ENCODE results near the gene RIT1.

The RIT1 gene, protein sequence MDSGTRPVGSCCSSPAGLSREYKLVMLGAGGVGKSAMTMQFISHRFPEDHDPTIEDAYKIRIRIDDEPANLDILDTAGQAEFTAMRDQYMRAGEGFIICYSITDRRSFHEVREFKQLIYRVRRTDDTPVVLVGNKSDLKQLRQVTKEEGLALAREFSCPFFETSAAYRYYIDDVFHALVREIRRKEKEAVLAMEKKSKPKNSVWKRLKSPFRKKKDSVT

DNA sequence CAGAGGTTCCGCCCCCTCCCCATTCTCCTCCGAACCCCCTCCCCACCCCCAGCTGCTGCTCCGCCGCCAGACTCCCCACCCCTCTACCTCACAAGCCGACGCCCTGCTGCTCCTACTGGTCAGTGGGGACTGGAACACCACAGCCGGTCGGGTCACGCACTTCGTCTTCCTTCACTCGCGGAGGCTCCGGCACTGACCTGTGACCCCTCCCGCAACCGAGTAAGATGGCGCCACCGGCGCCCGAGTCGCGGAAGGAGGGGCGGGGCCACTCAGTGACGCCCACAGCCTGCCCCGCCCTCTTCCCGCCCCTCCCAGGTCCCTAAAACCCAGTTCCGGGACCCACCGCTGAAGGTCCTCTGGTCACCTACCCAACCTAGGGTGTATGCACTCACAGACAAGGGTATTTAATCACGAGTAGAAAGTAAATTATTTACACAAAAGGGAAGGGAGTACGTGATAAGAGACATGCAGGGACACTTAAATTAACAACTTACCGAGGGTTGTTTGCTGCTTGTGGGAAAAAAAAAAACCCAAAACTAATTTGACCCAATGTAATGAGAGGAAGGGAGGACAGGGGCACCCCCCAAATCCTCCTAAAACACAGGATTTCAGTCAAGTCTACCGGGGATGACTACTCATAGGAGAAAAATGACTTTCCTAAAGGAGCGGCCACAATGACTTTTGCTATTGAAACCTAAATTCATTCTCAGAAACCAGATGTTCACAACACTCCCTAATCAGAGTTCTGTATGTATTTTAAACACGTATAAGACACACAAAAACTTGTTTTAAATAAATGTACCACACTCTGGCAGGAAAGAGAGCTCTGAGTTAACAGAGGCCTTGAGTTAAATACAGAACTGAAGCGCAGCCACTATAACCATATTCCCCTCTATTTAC is at the start of gene RIT1:
Gene RIT1 (minus strand): TSS at position 194 of the 900 bp plus-strand sequence. CDS start 588 bp downstream, outside the sequence.
- peak; percentile 89 for DNase-seq (ENCODE audit: low spot score)

DNA sequence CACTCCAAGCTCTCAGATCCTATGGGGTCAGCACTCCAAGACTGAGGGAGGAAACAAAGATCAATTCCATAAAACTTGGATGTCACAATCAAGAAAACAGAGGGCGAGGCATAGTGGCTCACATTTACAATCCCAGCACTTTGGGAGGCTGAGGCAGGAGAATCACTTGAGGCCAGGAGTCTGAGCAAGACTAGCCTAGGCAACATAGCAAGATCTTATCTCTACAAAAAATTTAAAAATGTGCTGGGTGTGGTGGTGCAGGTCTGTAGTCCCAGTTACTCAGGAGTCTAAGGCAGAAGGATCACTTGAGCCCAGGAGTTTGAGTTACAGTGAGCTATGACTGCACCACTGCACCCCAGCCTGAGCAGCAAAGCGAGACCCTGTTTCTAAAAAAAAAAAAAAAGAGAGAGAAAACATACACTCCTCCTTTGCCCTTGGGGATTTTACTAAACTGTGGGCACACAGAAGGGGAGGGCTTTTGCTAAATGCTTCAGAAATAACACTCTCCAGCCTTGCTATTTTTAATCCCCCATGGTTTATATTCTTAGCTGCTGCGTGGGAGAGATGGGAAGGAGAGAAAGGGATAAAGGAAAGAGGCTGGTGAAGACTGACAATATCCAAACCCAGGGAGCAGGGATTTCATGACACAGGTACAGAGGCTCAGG is 49.1 kb upstream of the RIT1 start:
- no peak for DNase-seq (ENCODE audit: low spot score)

DNA sequence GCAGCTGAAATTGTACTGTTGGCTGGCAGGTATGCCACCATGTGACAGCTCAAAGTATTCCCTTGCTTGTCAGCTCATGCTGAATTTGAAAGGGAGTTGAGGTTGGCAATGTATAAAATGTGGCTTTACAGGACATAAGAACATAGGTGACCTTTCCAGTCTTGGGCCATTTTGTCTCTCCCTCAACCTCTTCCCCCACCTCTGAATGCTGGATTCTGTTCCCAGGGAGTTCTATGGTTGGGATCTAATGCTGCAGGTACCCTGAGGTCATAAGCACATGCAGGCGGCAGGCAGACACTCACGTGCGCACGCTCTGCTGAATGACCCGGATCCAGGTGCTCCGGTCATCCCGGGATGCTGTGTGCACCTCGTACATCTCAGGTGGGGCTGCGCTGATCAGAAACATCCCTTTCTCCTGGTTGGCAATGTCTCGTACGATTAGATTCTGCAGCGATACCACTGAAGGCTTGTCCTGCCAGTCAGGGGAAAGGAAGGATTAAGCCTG is 46.3 kb upstream of the RIT1 start:
- DNase-seq (ENCODE audit: low spot score), result no peak

DNA sequence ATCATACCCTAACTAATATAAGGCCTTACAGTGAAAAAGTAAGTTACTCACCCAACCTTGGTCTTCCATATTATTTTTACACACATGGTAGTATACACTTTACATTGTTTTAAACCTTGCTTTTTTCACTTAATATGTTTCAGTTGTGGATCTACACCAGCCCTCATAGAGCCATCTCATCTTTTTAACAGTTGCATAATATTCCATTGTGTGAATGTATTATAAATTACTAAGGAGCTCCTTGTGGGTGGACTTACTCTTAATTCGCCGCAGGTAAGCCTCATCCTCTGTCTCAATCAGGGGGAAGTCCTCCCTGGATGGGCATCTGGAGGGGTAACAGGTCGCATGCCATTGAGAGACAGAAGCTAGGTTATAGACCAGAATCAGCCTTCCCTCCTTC is 43.5 kb upstream of the RIT1 start:
- no peak for DNase-seq (ENCODE audit: low spot score)

DNA sequence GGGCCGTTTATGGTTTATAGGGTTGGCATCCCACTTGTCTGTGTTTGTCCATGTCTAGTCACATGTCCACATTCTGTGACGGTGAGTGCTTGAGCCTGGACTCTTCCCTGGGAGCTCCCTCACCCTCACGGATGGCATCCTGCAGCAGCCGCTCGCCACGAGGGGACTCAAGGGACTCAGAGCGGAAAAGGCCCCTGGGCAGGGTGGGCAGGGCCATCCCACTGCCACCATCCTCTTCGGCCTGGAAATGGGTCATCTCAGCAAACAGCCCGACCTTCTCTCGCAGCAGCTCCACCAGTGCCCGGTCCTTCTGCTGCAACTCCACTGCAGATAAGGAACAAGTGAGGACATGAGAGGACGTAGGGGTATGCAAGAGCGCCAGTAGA is 41.3 kb upstream of the RIT1 start:
- DNase-seq (ENCODE audit: low spot score), result no peak

DNA sequence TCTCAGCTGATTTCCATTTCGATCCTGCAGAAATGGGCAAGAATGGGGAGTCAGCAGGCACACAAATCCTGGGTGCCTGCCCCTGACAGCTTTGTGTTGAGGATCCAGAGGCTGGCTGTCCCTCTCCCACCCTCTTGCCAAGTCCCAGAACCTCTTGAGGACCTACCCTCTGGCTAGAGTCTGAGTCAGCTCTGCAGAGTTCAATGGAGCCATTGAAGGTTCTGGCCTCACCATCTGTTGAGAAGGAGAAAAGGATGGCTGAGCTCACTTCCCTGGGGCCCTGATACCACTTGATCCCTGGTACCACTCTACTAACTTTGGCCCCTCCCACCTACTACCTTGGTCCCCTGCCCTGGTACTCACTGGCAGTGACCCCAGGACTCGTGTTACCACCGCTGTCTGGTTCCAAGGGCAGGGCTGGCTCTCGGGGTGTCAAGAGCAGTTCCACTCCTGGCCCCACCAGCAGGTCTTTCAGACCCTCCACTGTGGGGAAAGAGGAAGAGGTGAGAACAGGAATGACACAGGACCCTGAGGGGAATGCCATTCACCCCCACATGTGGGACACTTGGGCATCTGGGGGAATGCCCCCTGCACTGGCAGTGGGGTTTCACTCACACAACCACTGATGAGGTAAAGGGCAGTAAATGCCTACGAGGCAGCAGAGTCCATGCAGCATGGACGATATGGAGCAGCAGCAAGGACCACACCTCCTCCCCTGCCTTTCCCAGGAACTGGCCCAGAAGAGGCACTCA is 40.8 kb upstream of the RIT1 start:
- DNase-seq (ENCODE audit: low spot score), result no peak

DNA sequence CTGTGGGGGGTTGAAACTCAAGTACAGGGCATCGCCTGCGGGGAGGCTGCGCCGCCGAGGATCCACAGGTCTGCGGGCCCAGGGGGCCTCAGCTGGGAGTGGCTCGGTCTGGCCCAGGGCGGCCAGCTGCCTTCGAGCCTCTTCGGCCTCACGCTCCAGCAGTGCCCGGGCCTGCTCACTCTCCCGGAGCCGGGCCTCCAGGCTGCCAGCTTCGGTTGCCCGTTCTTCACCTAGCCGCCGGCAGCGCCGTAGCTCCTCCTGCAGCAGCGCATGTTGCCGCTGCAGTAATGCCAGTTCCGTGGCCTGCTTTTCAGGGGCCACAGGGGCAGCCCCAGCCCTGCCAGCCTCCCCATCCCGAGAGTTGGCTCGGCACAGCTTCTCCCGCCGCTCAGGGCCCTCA is 39.7 kb upstream of the RIT1 start:
- no peak for DNase-seq (ENCODE audit: low spot score)

DNA sequence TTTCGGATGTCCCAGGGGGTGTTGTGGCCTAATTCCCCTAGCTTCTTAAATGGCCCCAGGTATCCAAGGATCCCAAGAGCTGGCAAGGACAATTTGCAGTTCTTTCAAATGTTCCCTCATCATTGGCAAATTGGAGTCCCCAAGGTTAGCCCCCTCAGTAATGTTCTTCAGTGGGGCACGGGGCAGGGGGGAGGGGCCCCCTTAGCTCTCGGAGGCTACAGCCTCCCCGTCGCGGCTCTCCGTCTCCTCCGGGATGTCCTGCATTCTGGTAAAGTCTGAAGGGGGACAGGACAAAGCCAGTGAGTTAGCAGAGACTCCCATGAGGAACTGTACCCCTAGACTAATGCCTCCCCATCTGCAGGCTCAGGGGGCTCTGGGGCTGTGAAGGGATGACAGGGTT is 36.6 kb upstream of the RIT1 start:
- no peak for DNase-seq (ENCODE audit: low spot score)

DNA sequence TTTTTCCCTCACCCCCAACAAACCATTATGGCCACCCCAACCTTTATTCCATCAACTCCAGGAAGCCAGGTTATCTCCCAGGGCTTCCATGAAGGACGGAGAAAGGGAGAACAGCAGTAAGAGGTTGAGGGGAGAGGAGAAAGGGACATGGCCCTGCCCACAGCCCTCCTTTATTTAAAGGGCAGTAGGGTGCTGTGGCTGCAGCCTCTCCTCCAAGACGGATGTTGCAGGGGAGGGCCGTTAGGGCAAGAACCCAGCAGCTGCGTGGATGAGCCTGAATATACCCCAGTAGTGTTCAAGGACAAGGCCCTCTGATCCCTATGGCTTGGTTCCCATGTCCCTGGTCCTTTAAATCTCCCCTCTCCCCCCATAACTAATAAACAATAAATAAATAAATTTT is 36.1 kb upstream of the RIT1 start:
- DNase-seq (ENCODE audit: low spot score), result no peak

DNA sequence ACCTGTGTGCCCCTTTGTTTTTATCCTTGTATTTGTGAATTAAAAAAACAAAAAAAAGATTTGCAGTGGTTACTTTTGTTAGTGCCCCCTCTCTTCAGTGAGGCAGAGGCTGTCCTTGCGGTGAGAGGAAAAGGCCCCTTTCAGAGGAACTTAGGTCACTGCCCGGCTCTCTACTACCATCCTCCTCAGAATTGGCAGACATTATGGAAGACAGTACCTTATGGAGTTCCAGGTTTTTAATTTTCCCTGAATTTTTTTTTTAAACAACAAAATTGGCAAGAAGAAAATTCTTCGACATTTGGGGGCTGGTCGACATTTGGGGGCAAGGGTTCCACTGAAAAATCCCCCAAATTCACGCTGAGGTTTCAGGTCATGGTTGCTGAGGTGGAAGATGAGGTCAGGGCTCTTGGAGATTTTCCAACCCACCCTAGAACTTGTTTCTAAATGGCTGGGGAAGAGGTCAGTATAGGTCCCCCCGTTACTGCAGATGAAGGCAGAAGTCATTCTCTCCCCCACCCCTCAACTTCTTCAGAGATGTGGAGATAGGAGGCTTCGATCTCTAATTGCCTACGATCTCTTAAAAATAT is 35.6 kb upstream of the RIT1 start:
- DNase-seq (ENCODE audit: low spot score), result no peak

DNA sequence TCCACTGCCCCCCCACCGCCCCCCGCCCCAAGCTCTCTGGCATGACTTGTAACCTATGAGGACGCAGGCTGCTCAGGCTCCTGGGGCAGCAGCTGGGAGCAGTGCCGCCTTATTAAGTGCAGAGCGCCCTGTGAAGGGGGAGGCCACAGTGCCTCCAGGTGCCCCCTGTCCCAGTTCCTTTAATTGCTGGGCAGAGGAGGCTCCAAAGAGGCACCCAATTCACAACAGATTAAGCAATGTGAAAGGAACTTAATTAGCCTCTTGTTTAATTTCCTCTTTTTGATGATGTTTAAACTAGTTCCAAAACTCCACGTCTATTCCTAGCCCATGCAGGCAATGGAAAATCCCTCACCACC is 33.3 kb upstream of the RIT1 start:
- no peak for DNase-seq (ENCODE audit: low spot score)

DNA sequence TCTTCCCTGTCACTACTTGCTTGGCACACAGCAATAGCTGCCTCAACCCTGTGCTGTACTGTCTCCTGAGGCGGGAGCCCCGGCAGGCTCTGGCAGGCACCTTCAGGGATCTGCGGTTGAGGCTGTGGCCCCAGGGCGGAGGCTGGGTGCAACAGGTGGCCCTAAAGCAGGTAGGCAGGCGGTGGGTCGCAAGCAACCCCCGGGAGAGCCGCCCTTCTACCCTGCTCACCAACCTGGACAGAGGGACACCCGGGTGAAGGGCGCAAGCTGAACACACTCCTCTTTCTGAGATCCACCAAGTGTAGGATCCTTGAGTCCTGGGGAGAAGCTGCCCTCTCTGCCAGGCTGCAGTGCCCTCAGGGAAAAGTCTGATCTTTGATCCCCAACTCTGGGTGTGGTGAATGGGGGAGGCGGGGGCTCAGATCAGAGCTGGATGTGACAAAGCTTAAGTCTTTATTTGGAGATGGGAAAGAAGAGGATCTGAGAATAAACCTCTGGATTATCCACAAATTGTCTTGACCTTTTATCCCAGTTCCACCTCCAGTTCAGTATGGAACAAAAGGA is 31.5 kb upstream of the RIT1 start:
- no peak for DNase-seq (ENCODE audit: low spot score)

DNA sequence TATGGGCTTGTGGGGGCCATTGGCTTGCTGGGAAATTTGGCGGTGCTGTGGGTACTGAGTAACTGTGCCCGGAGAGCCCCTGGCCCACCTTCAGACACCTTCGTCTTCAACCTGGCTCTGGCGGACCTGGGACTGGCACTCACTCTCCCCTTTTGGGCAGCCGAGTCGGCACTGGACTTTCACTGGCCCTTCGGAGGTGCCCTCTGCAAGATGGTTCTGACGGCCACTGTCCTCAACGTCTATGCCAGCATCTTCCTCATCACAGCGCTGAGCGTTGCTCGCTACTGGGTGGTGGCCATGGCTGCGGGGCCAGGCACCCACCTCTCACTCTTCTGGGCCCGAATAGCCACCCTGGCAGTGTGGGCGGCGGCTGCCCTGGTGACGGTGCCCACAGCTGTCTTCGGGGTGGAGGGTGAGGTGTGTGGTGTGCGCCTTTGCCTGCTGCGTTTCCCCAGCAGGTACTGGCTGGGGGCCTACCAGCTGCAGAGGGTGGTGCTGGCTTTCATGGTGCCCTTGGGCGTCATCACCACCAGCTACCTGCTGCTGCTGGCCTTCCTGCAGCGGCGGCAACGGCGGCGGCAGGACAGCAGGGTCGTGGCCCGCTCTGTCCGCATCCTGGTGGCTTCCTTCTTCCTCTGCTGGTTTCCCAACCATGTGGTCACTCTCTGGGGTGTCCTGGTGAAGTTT is 30.8 kb upstream of the RIT1 start:
- DNase-seq (ENCODE audit: low spot score), result no peak

DNA sequence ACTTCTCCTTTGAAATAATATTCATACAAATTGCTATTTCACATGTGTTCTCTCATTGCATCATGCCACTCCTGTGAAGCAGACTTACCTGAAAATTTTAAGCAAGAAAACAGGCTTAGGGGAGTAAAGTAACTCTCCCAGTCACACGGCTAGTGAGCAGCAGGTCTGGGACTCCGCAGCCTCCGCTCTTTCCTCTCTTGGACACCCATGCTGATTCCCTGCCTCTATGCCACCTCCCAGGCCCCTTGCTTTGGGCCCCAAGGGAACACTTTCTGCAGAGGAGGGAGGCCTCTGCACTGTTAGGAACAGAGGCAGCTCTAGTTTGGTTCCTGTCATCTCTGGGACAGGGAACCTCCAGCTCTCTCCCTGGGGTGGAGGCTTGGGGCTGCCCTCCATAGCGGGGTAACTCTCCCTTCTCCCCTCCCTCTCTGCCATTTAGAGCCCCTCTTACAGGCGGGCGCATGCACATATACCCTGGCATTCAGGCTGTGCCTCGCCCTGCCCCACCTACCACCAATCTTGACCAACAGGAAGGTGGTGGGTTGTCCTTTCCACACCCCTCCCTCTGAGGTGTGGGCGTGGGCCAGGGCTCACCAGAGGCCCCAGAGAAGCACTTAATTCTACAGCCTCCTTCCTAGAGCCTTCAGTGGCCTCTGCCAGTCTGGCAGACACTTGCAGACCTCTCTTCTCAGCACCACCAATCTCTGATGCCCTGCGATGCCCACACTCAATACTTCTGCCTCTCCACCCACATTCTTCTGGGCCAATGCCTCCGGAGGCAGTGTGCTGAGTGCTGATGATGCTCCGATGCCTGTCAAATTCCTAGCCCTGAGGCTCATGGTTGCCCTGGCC is 30.1 kb upstream of the RIT1 start, which contains the start of gene RXFP4:
Gene RXFP4 (plus strand): TSS at position 646 of the 852 bp plus-strand sequence. CDS start 72 bp downstream, at position 718.
- DNase-seq (ENCODE audit: low spot score), result no peak

DNA sequence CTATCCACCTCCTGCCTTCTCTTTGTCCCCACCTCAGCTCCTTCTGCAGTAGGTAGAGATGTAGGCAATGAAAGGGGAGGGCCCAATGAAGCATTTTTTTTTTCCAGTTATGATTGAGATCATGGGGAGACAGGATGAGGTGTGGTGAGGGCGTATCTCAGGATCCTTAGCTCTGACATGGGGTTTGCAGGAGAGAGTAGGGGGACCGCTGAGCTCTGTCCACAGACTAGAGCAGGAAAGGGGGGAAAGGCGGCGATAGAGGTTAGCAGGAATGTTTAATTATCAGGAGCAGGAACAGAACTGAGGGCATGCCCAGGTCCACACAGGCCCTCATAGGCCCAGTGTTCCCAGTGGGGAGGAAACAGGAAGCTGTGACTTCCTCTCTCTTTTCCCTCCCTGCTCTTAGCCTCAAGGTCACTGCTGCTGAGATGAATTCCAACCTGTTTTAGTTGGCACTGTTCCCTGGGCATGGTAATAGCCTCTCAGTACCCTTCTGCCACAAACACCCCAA is 29.4 kb upstream of the RIT1 start:
- no peak for DNase-seq (ENCODE audit: low spot score)

DNA sequence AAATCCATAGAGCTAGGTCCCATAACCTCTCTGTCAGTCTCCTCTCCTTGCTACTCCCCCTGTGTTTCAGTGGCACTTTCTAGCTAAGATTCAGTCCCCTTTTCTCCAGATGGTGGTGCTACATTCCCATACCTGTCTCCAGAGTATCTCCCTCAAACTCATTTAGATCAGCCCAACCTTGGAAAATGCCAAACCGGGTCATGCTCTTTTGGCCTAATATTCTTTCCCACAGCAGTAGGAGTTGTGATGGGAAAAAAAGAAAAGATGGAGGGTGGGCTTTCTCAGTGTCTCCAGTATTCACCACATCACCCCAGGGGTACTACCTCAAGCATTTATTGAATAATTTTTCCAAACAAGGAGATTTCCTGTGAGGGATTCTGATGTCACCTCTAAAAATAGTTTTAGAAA is 27.1 kb upstream of the RIT1 start:
- DNase-seq (ENCODE audit: low spot score), result peak; percentile 59

DNA sequence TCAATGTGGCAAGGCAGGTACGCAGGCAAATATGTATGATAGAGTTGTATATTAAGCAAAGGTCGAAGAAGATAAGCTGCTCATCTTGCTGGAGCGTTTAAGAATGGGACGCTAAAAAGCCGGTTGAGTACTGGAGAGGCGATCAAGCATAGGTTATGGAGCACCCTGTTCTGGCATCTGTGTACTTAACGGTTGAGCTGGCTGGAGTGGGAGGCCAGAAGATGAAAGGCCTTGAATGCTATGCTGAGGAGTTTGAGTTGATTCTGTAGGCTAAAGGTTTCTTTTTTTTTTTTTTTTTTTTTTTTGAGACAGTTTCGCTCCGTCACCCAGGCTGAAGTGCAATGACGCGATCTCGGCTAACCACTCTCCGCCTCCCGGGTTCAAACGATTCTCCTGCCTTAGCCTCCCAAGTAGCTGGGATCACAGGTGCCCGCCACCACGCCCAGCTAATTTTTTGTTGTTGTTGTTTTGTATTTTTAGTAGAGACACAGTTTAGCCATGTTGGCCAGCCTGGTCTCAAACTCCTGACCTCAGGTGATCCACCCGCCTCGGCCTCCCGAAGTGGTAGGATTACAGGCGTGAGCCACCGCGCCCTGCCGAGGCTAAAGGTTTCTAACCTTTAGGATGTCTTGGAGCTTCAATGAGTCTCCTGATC is 23.9 kb upstream of the RIT1 start:
- DNase-seq (ENCODE audit: low spot score), result no peak

DNA sequence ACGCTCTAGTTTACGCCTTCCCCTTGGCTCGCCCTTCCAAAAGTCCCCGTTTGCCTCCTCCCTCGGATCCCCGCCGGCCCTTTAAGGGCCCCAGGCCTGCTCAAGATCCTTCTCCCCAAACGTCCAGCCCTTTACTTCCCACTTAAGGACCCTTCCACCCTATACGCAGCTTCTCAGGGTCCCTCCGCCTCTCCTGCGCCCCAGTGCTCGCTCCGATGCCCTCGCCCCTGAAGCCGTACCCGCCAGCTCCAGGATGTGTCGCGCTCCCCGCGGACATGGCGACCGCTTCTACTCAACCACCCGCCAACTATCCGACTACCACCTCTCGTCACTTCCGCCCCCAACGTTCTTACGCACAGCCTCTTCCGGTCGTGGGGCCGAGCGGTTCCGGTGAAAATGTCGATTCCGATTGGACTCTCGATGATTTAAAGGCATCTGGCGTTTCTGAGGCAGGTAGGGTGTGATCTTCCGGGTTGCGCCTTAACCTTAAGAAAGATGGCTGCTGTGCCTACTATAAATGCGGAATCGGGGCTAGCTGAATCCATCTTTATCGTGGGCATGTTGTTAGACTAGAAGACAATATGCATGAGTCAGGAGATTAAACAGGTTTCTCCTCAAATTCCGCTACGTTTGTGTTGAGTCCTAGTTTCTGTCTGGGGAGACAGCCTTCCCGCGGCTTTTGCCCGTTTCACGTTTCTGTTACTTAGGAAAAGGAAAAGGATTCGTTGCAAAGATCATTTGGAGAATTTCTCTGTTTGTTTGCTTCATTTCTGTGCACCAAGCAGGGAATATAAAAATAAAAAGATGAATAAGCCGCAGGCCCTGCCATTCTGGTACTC is 23.2 kb upstream of the RIT1 start, which contains the start of gene KHDC4:
Gene KHDC4 (minus strand): TSS at position 317 of the 839 bp plus-strand sequence. CDS start 40 bp downstream, at position 277.
- DNase-seq (ENCODE audit: low spot score), result peak; percentile 98

Data from hematopoietic multipotent progenitor cell treated with erythropoietin and hydrocortisone succinate and interleukin-3 and kit ligand, for 15 days (in vitro differentiated cells).